Gastrocnemius medialis (tissue), 4 donors: ENCODE measurements around the gene KANK2. TPM values are rescaled to one million over a fixed set of nuclear protein-coding genes. Genes with fewer than 3 reads are reported as not detected.

Source experiments
- ATAC-seq, 2 donors: fragments of 150-250 bp; one replicate each; pipeline ENCODE4 v1.9.1; 2016
- DNase-seq, 2 donors: peaks; one replicate each; pipeline ENCODE4 v3.0.0-alpha.2; 2019
- H3K27ac ChIP-seq, 4 donors: fragments of 200-600 bp; sonication (generic); 1 replicate in 1 of 4; 2 replicates in 3 of 4; pipeline ENCODE4 v1.5.1; 2016 to 2018; ENCODE audit warnings: mild to moderate bottlenecking in 2 of 4, moderate library complexity in 1 of 4
- H3K27me3 ChIP-seq, 3 donors: fragments of 200-600 bp; sonication (generic) in 2 of 3; 1 replicate in 1 of 3; 2 replicates in 2 of 3; pipeline versions ENCODE4 v1.5.1 to v1.6.0; 2016 to 2019; ENCODE audit warnings: mild to moderate bottlenecking in 1 of 3, moderate library complexity in 1 of 3
- H3K36me3 ChIP-seq, 2 donors: fragments of 200-600 bp; sonication (generic) in 1 of 2; one replicate each; pipeline ENCODE4 v1.5.1; 2017 to 2018
- H3K4me1 ChIP-seq, 2 donors: fragments of 200-600 bp; sonication (generic) in 1 of 2; one replicate each; pipeline ENCODE4 v1.5.1; 2016 to 2017; ENCODE audit warnings: mild to moderate bottlenecking in 2 of 2
- H3K4me3 ChIP-seq, 4 donors: fragments of 200-600 bp; sonication (generic) in 3 of 4; 1 replicate in 1 of 4; 2 replicates in 3 of 4; pipeline ENCODE4 v1.5.1; 2016 to 2019; ENCODE audit warnings: mild to moderate bottlenecking in 2 of 4
- H3K9me3 ChIP-seq, 3 donors: fragments of 200-600 bp; sonication (generic) in 2 of 3; 1 replicate in 1 of 3; 2 replicates in 2 of 3; pipeline ENCODE4 v1.5.1; 2016 to 2019
- CTCF ChIP-seq, 5 experiments: fragments of 450-650 bp in 3 of 5; fragments of 200-600 bp in 2 of 5; sonication (generic) in 2 of 5; IDR thresholded peaks in 4 of 5; conservative IDR thresholded peaks in 1 of 5; 1 replicate in 4 of 5; 2 replicates in 1 of 5; pipeline ENCODE4 v1.5.1; 2016 to 2019; ENCODE audit warnings: antibody characterized with exemption in 5 of 5, mild to moderate bottlenecking in 3 of 5, moderate library complexity in 3 of 5
- POLR2A ChIP-seq, 2 donors: fragments of 450-650 bp; IDR thresholded peaks; one replicate each; pipeline ENCODE4 v1.6.1; 2017; ENCODE audit warnings: antibody characterized with exemption in 2 of 2, mild to moderate bottlenecking in 2 of 2, moderate library complexity in 2 of 2
- in situ Hi-C, 4 donors: fragments of 200-750 bp; cut with MboI; loops; one replicate each; pipeline versions ENCODE4 v1.15.0 to v1.8.0; 2017; ENCODE audit warnings: low sequenced_read_pairs in 4 of 4
- intact Hi-C: fragments of 100-400 bp; cut with DNase I; formaldehyde crosslinking; loops from one replicate; pipeline ENCODE4 v1.15.1; 2023; ENCODE audit warnings: low total_unique reads
- total RNA-seq, 4 donors: library from RNA; depleted of rRNA; stranded (reverse); fragments of >200 nt; gene quantifications; one replicate each; pipeline versions ENCODE4 v1.1.0 to v1.2.3, GENCODE V29; 2016

KANK2 gene
- total RNA-seq, 4 donors from 2014 or later, result 37.7 to 192 (median 149) TPM

GRCh38 chr19:11192957-11193939, 4.1 kb downstream of the KANK2 start:
- no peak for TF ChIP-seq CTCF (IDR thresholded peaks at IDR 0.05 in 4 of 5, conservative IDR thresholded peaks at IDR 0.05 in 1 of 5)
- no peak for TF ChIP-seq POLR2A (IDR thresholded peaks at IDR 0.05)
- ATAC-seq (no peak), DNase-seq (no peak)
- Histone ChIP-seq H3K4me3 (no peak overlapping the region), H3K9me3 (no peaks in the 10 kb centered on the region), H3K36me3 (peaks cover 0 to 23% of the 10 kb centered on the region in 2 donors), H3K4me1 (peaks cover 22 to 46% of the 10 kb centered on the region in 2 donors), H3K27me3 (no peaks in the 10 kb centered on the region), H3K27ac (peak overlapping the region in 3 of 4 donors; percentile 57 to 92 (median 83))
- intact Hi-C loops, result loop anchor here (10.0 kb wide), 1 partner anchor 228 kb away; the partner anchor contains the start of gene SMARCA4
- in situ Hi-C loops, result no loop called here

DNA sequence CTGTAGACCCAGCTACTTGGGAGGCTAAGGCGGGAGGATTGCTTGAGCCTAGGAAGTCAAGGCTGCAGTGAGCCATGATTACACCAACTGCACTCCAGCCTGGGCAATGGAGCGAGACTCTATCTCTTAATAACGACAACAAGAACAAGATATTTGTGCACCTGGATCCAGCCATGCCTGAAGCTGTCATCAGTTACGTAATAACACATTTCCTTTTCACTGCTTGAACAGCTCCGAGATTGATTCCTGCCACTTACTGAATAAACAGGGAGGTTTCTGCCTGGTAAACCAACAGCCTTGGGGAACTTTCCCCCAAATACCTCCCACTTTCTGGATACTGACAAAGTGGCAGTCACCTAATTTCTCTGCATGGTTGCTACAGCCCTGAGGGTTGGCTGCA, 5.4 kb downstream of the KANK2 start:
- ATAC-seq (no peak), DNase-seq (no peak)
- Histone ChIP-seq H3K4me3 (no peak overlapping the region), H3K9me3 (no peaks in the 10 kb centered on the region), H3K36me3 (peaks cover 0 to 25% of the 10 kb centered on the region in 2 donors), H3K4me1 (peaks cover 17 to 42% of the 10 kb centered on the region in 2 donors), H3K27ac (peak overlapping the region; percentile 69 to 92 (median 76)), H3K27me3 (no peaks in the 10 kb centered on the region)
- intact Hi-C loops (loop anchor here (2.0 to 10.0 kb wide), 2 partner anchors 49 to 227 kb away; partner anchors contain the start of gene SMARCA4), in situ Hi-C loops (no loop called here)
- TF ChIP-seq POLR2A (IDR thresholded peaks at IDR 0.05), result no peak
- no peak for TF ChIP-seq CTCF (IDR thresholded peaks at IDR 0.05 in 4 of 5, conservative IDR thresholded peaks at IDR 0.05 in 1 of 5)

- H3K27ac ChIP-seq, result peak overlapping the region; percentile 69 to 92 (median 76)
- DNase-seq (peak; percentile 68 to 92), ATAC-seq (peak; percentile 79 to 88)
- H3K27me3 ChIP-seq, result no peaks in the 10 kb centered on the region
- in situ Hi-C loops, result no loop called here
- H3K4me3 ChIP-seq, result no peak overlapping the region
- no peak for TF ChIP-seq CTCF (IDR thresholded peaks at IDR 0.05 in 4 of 5, conservative IDR thresholded peaks at IDR 0.05 in 1 of 5)
- peak in 1 of 2 donors; percentile 29 for TF ChIP-seq POLR2A (IDR thresholded peaks at IDR 0.05)
- H3K9me3 ChIP-seq, result no peaks in the 10 kb centered on the region
- H3K36me3 ChIP-seq, result peaks cover 0 to 25% of the 10 kb centered on the region in 2 donors
- intact Hi-C loops, result loop anchor here (2.0 to 10.0 kb wide), 2 partner anchors 49 to 227 kb away; partner anchors contain the start of gene SMARCA4
- peaks cover 17 to 42% of the 10 kb centered on the region in 2 donors for H3K4me1 ChIP-seq
Observed at GRCh38 chr19:11191273-11191755, 6.0 kb downstream of the KANK2 start.

- intact Hi-C loops, result loop anchor here (2.0 to 10.0 kb wide), 2 partner anchors 48 to 226 kb away; partner anchors contain the start of gene SMARCA4
- in situ Hi-C loops, result no loop called here
- Histone ChIP-seq H3K36me3 (peaks cover 0 to 25% of the 10 kb centered on the region in 2 donors), H3K4me3 (no peak overlapping the region), H3K9me3 (no peaks in the 10 kb centered on the region), H3K27me3 (no peaks in the 10 kb centered on the region), H3K27ac (peak overlapping the region; percentile 69 to 92 (median 76)), H3K4me1 (peaks cover 17 to 41% of the 10 kb centered on the region in 2 donors)
- TF ChIP-seq CTCF (IDR thresholded peaks at IDR 0.05 in 4 of 5, conservative IDR thresholded peaks at IDR 0.05 in 1 of 5), result no peak
- TF ChIP-seq POLR2A (IDR thresholded peaks at IDR 0.05), result no peak
- ATAC-seq, result no peak
- DNase-seq, result no peak
Observed at GRCh38 chr19:11190501-11190900, 6.8 kb downstream of the KANK2 start.
